Stimulated activated CD4-positive, alpha-beta T cell treated with anti-CD3 and anti-CD28 coated beads, Interleukin-4, amount 100 ng/mL, for 1 hour (primary cell): ENCODE data around the gene MMP24.

Source experiments
- DNase-seq: peaks from one replicate; pipeline ENCODE4 v3.0.0-alpha.2; 2020

The MMP24 gene

DNA sequence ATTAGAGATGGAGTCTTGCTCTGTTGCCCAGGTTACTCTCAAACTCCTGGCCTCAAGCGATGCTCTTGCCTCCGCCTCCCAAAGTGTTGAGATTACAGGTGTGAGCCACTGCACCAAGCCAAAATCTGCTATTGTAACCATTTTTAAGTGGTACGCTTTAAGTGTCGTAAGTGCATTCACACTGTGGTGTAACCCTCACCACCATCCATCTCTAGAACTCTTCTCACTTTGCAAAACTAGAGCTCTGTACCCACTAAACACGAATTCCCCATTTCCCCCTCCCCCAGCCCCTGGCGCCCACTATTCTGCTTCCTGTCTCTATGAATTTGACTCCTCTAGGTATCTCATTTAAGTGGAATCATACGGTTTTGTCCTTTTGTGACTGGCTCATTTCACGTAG is 68.6 kb downstream of the MMP24 start:
- no peak for DNase-seq

GRCh38 chr20:35295674-35296073 is 69.2 kb downstream of the MMP24 start:
- DNase-seq, result no peak

DNA sequence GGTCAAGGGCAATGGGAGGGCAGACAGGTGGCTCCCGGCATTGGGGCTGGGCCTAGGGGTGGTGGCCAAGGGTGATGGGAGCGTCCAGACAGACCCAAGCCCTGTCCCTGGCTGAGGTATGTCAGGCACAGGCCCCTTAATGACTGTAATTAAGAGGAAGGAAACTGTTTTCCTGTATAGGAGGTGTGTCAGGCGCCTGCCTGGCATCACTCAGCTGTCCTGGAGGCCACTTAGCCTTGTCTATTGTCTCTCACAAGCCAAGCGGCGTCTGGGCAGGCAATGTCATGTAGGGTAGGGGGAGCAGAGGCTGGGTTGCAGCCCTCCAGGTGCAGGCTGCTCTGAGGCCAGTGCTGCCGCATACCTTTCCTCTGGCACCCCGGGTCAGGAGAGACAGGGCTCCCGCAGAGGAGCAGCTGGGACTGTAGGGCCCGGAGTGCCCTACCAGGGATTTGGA is 69.6 kb downstream of the MMP24 start:
- DNase-seq, result no peak

GRCh38 chr20:35297155-35297554 is 70.7 kb downstream of the MMP24 start:
- no peak for DNase-seq

DNA sequence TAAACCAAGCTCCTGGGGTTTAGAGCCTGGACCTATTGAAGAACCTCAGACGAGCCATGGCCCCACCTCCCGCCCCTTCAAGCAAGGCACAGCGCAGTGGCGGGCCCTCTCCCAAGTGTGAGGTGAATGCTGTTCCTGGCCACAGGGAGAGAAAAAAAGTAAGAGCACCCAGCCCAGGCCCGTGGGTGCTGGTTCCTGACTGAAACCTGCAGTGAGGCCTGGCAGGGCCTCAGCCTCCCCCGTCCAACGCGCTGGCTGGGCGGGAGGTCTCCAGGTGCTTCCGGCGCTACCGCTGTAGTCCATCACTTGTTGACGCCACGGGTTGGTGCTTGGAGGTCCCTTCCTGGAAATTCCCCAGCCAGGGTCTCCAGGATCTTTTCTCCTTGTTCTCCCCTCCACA is 71.2 kb downstream of the MMP24 start:
- DNase-seq, result no peak

DNA sequence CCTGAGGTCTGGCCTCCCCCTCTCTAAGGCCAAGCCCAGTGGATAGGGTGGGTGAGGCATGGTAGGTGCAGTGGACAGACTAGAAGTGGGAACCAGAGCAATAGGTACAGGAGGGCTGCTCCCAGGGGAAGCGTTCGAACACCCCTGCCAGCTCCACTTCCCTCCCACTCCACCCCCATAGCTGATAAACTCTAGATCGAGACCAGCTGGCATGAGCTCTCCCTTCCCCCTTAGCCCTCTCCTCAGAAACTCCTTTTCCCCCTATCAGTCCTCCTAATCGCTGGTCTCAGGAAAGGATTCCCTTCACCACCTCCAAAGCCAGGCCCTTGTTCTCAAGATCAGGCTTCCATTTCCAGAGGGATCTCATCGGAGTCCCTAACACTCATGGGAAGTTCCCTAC is 71.8 kb downstream of the MMP24 start:
- DNase-seq, result no peak

GRCh38 chr20:35299780-35300179 is 73.3 kb downstream of the MMP24 start:
- no peak for DNase-seq

GRCh38 chr20:35300469-35301262 is 74.2 kb downstream of the MMP24 start:
- no peak for DNase-seq

DNA sequence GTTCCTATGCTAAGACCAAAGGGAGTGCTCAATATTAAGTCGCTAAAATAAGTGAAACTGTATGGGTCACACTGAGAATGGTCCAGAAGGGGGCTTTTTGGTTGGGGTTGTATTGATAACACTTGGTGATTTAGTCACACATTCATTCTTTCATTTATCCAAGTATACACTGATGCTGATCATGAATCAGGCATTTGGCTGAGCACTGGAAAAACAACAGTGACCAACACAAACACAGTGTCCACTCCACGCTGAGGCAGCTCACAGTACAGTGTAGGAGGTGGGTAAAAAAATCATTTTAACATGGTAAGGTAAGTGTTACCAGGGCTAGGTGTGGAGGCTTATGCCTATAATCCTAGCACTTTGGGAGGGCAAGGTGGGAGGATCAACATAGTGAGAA is 74.9 kb downstream of the MMP24 start:
- DNase-seq, result no peak

DNA sequence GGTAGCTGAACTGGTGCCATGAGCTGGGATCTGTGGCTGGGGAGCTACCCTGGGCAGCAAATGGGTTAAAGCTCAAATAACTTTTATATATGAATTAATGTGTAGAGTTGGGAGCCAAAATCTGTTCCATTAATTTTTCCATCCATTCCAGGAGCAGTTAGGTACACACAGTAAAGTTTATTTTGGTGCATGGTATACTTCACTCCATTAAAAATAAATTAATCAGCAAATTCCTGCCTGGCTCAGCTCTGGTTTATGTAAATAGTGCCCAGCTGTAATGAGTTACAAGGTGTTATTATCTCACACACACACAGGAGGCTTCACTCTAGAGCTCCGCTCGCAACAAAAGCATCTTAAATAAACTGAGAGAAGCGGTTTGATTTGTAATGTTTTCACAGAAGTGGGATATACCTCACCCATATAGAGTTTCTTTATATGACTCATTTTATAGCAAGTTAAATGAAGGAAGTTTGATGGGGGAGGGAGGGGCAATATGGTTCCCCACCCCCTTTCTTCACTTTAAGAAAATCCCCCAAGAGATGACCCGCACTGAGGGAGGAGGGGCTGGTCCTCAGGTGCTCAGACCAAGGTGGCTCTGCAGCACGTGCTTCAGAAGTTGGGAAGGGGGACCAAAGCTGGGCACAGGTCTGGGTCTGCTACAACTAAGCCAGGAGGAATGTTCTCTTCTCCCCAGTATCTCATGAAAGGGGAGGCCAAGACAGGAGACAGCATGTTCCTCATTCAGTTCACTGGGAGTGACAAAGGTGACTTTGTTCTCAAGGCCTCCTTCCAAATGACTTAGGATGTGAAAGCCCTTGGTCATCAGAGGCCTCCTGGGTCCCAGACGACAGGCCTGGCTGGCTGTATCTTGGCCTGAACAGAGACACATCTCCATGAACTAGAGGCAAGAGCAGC is 76.2 kb downstream of the MMP24 start:
- DNase-seq, result no peak

DNA sequence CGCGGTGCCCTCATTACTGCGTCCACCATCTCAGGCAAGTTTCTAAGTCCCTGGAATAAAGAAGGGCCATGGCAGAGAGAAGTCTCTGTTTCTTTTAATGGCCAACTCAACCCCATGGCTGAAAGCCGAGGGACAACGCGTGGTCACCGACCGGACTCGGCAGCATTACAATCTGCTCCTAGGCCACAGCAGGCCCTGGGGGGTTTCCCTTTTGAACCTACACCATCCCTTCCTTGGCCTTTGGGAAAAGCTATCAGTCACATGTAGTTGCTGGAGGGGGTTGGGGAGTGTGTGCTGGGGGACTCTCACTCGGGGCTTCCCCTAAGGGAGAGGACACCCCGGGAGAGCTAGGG is 76.9 kb downstream of the MMP24 start:
- DNase-seq, result no peak

GRCh38 chr20:35303735-35304491 is 77.4 kb downstream of the MMP24 start:
- DNase-seq, result peak; percentile 76

- no peak for DNase-seq
These were observed 78.5 kb downstream of the MMP24 start for GRCh38 chr20:35304956-35305355.

DNA sequence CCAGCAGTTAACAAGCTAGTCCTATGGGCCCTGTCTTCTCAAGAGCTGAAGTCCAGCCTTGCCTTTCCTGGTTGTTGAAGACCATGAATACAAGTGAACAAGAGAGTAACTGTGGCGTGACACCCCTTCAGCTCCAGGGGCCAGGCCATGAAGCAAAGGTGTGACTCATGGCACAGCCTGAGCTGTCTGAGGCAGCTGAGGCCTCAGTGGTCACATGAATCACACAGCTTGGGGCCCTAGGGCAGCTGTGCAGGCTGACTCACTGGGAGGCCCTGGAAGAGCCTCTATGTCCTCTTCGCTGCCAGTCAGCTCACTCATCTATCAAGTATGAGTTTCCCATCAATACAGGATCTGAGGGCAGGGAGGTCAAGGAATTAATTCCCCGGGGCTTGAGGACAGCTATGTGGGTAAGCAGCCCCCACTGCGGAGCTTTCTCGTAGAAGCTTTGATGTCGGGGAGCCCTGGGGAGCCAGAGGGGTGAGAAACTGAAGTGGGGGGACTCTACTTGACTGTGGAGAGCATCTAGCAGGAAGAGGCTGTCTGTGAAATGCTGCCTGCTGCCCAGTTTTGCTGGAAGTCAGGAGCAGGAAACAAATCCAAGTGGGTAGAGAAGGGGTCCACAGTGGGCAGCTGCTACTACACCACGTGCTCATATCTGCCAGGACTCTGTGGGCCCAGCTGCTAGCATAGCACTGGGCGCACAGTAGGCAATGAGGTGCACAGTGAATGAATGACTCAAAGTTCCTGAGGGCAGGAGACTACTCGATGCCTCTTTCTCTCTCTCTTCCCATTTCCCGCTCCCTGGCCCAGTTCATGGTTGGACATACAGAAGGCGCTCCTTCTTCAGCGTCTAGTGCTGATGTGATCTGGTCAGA is 79.4 kb downstream of the MMP24 start:
- peak; percentile 66 for DNase-seq

GRCh38 chr20:35306931-35307517 is 80.5 kb downstream of the MMP24 start:
- DNase-seq, result peak; percentile 24

GRCh38 chr20:35307666-35308653 is 81.5 kb downstream of the MMP24 start:
- DNase-seq, result no peak

- peak; percentile 65 for DNase-seq
These were observed 84.9 kb downstream of the MMP24 start for GRCh38 chr20:35311409-35311808.

DNA sequence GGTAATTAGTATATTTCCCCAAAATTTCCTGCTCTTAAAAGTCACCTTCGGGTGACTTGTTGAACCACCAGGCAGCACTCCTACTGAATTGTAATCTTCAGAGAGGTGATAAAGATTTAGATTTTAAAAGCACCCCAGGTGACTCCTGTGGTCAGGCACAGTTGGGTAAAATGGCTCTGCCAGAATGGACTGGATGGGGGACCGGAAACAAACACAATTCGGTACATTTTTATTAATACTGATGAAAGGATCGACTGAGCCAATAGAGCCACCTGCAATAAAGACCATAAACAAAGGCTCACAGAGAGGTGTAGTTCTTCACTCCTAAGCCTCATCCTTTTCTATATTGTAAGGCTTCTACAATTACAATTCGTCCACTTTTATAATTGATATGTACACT is 85.3 kb downstream of the MMP24 start:
- DNase-seq, result no peak

DNA sequence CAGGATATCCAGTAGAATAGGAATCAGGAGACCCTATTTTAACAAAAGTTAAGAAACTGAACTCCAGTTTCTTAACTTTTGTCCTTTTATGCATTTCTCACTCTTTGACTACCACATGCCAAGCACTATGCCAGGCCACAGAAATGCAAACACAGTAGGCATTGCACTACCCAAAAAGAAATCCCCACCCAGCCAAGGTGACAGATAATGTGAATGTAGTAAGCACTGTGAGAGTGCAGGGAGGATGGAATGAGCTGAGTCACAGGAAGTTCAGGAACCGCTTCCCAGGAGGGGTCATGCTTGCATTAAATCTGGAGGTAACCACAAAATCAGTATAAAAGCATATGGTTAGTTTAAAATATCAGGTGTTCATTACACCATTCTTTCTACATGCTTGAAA is 85.8 kb downstream of the MMP24 start:
- DNase-seq, result no peak

GRCh38 chr20:35314816-35315631 is 88.5 kb downstream of the MMP24 start:
- DNase-seq, result no peak
